HG03378 (cell line): ENCODE data around the gene BTRC.
"Not testable (repeated sequence)": the region's sequence is repeated elsewhere in the genome, so short reads cannot be mapped to it uniquely, and the experiment has no call there.

Source experiments
- ATAC-seq: cut with Tn5 transposase; IDR thresholded peaks from one replicate; pipeline ENCODE4 v1.9.1; 2021; ENCODE audit warnings: mild to moderate bottlenecking, moderate library complexity; ENCODE audit not compliant: unreplicated experiment

Gene BTRC

DNA sequence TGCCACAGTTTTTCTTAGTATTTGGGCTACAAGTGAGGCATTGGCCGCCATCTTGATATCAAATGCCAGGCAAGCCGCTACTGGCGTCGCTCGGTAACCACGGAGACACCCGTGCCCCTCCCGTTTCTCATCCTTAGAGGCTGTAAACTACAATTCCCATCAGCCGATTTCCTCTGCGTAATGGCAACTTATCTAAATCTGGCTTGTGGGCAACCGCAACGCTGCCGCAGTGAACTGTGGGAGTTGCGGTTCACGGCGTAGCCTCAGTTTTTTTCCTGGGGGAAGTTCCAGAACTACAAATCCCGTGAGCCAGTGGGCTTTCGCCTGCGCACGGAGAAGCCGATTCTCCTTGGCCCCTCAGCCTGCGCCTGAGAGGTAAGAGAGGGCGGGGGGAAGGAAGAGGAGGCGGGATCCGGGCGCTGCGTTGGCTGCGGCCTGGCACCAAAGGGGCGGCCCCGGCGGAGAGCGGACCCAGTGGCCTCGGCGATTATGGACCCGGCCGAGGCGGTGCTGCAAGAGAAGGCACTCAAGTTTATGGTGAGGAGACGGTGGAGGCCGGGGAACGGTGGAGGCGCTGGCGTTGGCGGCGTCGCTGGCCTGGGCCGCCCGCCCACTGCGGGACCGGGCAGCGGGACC, at the start of gene BTRC:
BTRC (plus strand) TSS at position 474 of the 636 bp plus-strand sequence; CDS start at position 490, 16 bp downstream.
- peak; percentile 90 for ATAC-seq

DNA sequence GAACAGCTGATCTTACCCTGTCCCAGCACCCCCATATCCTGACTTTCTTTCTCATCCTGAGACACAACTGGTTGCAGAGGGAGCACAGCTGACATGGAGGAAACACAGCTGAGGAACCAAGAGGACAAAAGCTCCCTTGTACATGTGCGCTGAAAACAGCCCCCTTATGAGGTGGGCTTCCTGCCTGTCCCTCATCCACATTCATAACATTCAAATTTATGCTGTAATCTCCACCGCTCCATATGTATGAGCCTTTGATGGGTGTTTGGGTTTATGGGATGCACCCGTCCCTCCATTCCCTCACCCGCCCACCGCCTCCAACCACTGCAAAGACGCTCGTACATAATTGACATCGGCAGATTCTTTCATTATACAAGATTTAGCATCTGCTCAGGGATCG, 49.6 kb upstream of the BTRC start:
- ATAC-seq, result no peak

GRCh38 chr10:101305320-101306241, 48.4 kb upstream of the BTRC start:
- no peak for ATAC-seq

DNA sequence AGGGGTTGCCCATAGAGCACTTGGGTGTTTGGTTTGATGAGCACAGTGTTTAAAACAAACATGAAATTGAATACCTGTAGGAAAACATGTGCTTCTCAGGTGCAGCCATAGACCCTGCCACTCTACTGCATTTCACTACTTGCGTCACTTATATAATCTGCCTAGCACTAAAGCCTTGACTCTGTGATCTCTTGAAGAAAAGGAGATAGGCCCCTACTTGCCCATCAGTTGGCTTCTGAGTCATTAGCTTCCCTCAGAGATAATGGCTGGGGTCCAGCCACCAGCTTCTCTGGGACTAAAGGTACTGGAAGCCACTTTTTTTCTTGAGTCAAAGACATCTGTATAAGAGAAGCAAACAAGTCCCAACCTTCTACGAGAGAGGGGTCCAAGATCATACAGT, 45.9 kb upstream of the BTRC start:
- no peak for ATAC-seq

GRCh38 chr10:101310529-101311184, 43.3 kb upstream of the BTRC start:
- ATAC-seq, result no peak

GRCh38 chr10:101311185-101312066, 42.5 kb upstream of the BTRC start:
- ATAC-seq, result no peak

DNA sequence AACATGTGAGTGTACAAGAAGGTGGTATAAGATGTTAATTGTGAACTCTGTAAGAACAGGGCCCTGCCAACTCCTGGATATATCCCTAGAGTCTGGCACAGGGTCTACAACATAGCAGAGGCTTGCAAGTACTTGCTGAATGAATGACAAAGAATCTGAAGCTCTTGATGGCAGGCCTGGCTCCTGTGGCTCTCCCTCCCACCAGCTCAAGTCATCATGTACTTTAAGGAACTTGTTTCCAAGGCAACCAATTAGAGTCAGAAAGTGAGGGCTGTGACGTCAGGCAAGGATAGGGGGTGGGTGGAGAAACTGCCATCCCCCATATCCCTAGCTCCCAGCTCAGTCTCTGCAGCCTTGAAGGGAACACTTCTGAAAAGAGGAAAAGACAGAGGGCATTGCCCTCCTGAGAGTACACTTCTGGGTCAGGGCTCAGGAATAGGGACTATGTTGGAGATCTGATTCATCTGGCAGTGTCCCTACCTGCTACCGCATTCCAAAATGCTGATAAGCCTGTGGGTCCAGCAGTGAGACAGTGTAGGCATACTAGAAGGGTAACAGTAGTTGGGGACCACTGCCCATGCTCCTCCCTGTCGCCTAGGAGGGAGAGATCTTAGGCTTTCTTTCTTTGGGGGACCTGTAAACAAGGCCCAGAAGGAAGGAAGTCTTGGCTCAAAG, 34.6 kb upstream of the BTRC start:
- ATAC-seq, result no peak

GRCh38 chr10:101321073-101321472, 32.9 kb upstream of the BTRC start:
- ATAC-seq, result no peak

- no peak for ATAC-seq
These were observed 31.5 kb upstream of the BTRC start for GRCh38 chr10:101322266-101323108.

GRCh38 chr10:101323495-101323894, 30.5 kb upstream of the BTRC start:
- no peak for ATAC-seq

- not testable (repeated sequence) for ATAC-seq
These were observed 26.5 kb upstream of the BTRC start for GRCh38 chr10:101327454-101327853.

DNA sequence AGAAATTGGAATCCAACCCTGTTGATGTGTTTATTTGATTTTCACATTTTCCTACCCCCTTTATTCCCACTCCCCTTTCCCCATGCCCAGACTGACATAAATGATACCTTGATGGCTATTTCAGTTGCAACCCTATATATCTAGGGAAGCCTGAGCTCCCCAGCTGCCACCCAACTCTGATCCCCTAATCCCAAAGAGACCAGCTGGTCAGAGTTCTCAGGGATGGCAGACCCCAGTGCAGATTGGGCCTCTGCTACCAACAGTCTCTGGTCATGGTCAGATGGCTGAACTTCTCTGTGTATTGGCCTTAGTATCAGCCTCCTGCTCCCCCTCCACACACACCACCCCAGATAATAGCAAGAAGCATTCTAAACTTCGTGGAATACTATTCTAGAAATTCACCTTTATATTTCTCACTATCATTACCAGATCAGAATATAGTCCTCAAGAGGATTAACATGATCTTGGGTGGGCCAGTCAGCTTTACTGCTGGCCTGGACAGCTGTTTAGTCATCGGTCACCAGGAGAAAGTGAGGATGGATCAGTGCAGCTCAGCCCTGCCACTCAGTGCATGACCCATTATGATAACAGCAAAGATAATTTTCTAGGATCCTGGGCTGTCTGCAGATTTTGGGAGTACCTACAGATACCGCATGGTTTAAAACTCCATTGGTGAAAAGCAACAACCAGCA, 24.5 kb upstream of the BTRC start:
- no peak for ATAC-seq

GRCh38 chr10:101330231-101330630, 23.7 kb upstream of the BTRC start:
- ATAC-seq, result no peak

GRCh38 chr10:101330631-101331225, 23.2 kb upstream of the BTRC start:
- no peak for ATAC-seq

DNA sequence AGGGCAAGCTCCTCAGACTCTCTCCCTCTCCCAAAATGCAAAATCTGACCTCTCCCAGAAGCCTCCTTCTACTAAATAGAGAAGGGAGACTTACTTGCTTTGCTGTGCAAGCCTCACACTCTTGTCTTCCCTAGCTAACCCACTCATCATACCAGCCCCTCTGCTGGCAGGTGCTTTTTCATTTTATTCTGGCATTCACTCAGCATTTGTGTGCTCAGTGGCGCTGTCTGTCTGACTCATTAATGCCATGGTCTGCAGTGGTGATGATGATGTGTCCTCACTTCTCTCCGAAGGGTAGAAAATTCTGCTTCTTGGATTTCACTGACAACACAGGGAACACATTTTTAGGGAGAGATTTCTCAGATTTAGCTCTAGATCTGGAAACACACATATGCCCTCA, 22.0 kb upstream of the BTRC start:
- ATAC-seq, result no peak

GRCh38 chr10:101334259-101334658, 19.7 kb upstream of the BTRC start:
- ATAC-seq, result not testable (repeated sequence)

GRCh38 chr10:101336382-101336781, 17.6 kb upstream of the BTRC start:
- no peak for ATAC-seq

GRCh38 chr10:101337836-101338235, 16.1 kb upstream of the BTRC start:
- no peak for ATAC-seq
